CD4-positive, alpha-beta T cell treated with Interferon alpha-2 for 1 hour (primary cell): ENCODE results near the gene ABHD17C.
"Not testable (repeated sequence)": the region's sequence is repeated elsewhere in the genome, so short reads cannot be mapped to it uniquely, and the experiment has no call there.

Source experiments
- DNase-seq, 2 donors: peaks; one replicate each; pipeline ENCODE4 v3.0.0-alpha.2; 2020 to 2022

Gene ABHD17C

GRCh38 chr15:80732818-80733217, 37.7 kb downstream of the ABHD17C start:
- DNase-seq: no peak

- DNase-seq: no peak
These were observed 38.4 kb downstream of the ABHD17C start for GRCh38 chr15:80733460-80733859.

- DNase-seq: no peak
These were observed 40.2 kb downstream of the ABHD17C start for GRCh38 chr15:80735344-80735743.

- DNase-seq: no peak
These were observed 41.5 kb downstream of the ABHD17C start for GRCh38 chr15:80736560-80736959.

GRCh38 chr15:80739919-80740318, 44.8 kb downstream of the ABHD17C start:
- DNase-seq: no peak

GRCh38 chr15:80742081-80742480, 47.0 kb downstream of the ABHD17C start:
- DNase-seq: no peak

GRCh38 chr15:80743189-80743833, 48.2 kb downstream of the ABHD17C start:
- no peak for DNase-seq

- DNase-seq: no peak
These were observed 49.3 kb downstream of the ABHD17C start for GRCh38 chr15:80744415-80744814.

- no peak for DNase-seq
These were observed 49.7 kb downstream of the ABHD17C start for GRCh38 chr15:80744826-80745225.

GRCh38 chr15:80745888-80746287, 50.8 kb downstream of the ABHD17C start:
- DNase-seq: no peak

GRCh38 chr15:80747317-80748053, 52.4 kb downstream of the ABHD17C start:
- DNase-seq: no peak

- no peak for DNase-seq
These were observed 54.5 kb downstream of the ABHD17C start for GRCh38 chr15:80749589-80749988.

GRCh38 chr15:80750575-80750974, 55.5 kb downstream of the ABHD17C start:
- no peak for DNase-seq

GRCh38 chr15:80752204-80752603, 57.1 kb downstream of the ABHD17C start:
- DNase-seq: no peak

- DNase-seq: no peak
These were observed 58.1 kb downstream of the ABHD17C start for GRCh38 chr15:80753161-80753560.

GRCh38 chr15:80754014-80754413, 58.9 kb downstream of the ABHD17C start:
- no peak for DNase-seq

GRCh38 chr15:80755885-80756284, 60.8 kb downstream of the ABHD17C start:
- DNase-seq: peak in 1 of 2 donors; percentile 19

GRCh38 chr15:80758130-80758745, 63.1 kb downstream of the ABHD17C start:
- DNase-seq: no peak

- no peak for DNase-seq
These were observed 65.8 kb downstream of the ABHD17C start for GRCh38 chr15:80760960-80761359.

- DNase-seq: no peak
These were observed 66.6 kb downstream of the ABHD17C start for GRCh38 chr15:80761754-80762153.

- not testable (repeated sequence) for DNase-seq
These were observed 68.1 kb downstream of the ABHD17C start for GRCh38 chr15:80763235-80763634.

GRCh38 chr15:80764535-80764934, 69.4 kb downstream of the ABHD17C start:
- DNase-seq: no peak

GRCh38 chr15:80766275-80766674, 71.2 kb downstream of the ABHD17C start:
- DNase-seq: no peak

- no peak for DNase-seq
These were observed 73.0 kb downstream of the ABHD17C start for GRCh38 chr15:80768158-80768557.
